Measurements from ENCODE around the gene THUMPD1.

GRCh38 chr16:20704281-20704680, 37.3 kb downstream of the THUMPD1 start:
- TF ChIP-seq CTCF (IDR thresholded peaks at IDR 0.05) (no peak), POLR2A (IDR thresholded peaks at IDR 0.05) (no peak)
